Lower leg skin (tissue), 4 donors: Measurements from ENCODE around the gene MMP20. TPM values are rescaled to one million over a fixed set of nuclear protein-coding genes. Genes with fewer than 3 reads are reported as not detected.

Source experiments
- DNase-seq, 2 donors: peaks; one replicate each; pipeline ENCODE4 v3.0.0-alpha.2; 2019; ENCODE audit warnings: low spot score in 2 of 2
- H3K4me3 ChIP-seq: fragments of 200-600 bp; sonication (generic); 2 replicates; pipeline ENCODE4 v1.5.1; 2017; ENCODE audit warnings: mild to moderate bottlenecking, low read depth; ENCODE audit not compliant: poor library complexity, severe bottlenecking
- POLR2A ChIP-seq, 2 donors: fragments of 450-650 bp; IDR thresholded peaks; one replicate each; pipeline ENCODE4 v1.6.1; 2016 to 2017; ENCODE audit warnings: antibody characterized with exemption in 2 of 2, mild to moderate bottlenecking in 1 of 2, moderate library complexity in 1 of 2
- WGBS, 2 donors: methylation state at CpG; one replicate each; pipeline ENCODE4 v1.1.5; 2018; 5-methylcytosine and 5-hydroxymethylcytosine counted together
- intact Hi-C: fragments of 100-400 bp; cut with DNase I; formaldehyde crosslinking; loops from one replicate; pipeline ENCODE4 v1.15.0; 2023; ENCODE audit warnings: low total_unique reads
- total RNA-seq, 4 donors: library from RNA; depleted of rRNA; stranded (reverse); fragments of >200 nt; gene quantifications; one replicate each; pipeline ENCODE4 v1.1.0, GENCODE V29; 2016
- TF ChIP-seq, protein P1 (sequence below), 3 donors: fragments of 450-650 bp; IDR thresholded peaks; one replicate each; pipeline ENCODE4 v1.5.1; 2016; ENCODE audit warnings: antibody characterized with exemption in 3 of 3, mild to moderate bottlenecking in 3 of 3, moderate library complexity in 2 of 3

Gene MMP20
- total RNA-seq, 4 donors from 2014 or later, result not detected

DNA sequence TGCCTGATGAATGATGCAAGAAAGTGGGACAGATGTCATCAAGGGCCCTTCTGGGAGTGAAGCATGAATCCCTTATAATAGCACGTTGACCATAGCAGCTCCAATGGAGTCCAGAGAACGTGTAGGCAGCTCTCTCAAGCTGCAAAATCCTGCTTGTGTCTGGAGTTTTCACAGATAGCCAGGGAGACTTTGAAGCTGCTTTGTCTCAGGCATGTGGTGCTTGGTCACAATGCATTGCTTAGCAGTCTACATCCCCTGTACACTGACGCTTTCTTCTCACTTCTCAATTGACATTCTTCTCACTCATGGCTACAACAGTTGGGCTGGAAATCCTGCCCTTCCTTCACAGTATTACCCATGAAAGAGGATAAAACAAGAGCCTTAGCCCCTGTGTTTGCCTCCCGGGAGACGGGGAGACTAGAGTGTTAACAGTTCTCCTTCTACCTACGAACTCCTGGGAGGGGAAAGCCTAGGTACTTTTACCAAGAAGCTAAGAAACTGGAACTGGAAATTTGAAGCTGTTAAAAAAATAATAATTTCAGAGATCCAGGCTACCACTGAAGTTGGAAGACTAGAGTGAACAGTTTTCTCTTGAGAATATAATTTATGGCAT, 73.9 kb downstream of the MMP20 start:
- no peak for DNase-seq
- intact Hi-C loops, result no loop called here
- H3K4me3 ChIP-seq, result no peak overlapping the region
- no peak for TF ChIP-seq POLR2A (IDR thresholded peaks at IDR 0.05)
- TF ChIP-seq, protein P1, sequence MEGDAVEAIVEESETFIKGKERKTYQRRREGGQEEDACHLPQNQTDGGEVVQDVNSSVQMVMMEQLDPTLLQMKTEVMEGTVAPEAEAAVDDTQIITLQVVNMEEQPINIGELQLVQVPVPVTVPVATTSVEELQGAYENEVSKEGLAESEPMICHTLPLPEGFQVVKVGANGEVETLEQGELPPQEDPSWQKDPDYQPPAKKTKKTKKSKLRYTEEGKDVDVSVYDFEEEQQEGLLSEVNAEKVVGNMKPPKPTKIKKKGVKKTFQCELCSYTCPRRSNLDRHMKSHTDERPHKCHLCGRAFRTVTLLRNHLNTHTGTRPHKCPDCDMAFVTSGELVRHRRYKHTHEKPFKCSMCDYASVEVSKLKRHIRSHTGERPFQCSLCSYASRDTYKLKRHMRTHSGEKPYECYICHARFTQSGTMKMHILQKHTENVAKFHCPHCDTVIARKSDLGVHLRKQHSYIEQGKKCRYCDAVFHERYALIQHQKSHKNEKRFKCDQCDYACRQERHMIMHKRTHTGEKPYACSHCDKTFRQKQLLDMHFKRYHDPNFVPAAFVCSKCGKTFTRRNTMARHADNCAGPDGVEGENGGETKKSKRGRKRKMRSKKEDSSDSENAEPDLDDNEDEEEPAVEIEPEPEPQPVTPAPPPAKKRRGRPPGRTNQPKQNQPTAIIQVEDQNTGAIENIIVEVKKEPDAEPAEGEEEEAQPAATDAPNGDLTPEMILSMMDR (IDR thresholded peaks at IDR 0.05), result no peak
- 77 to 80% methylated on average over 6 of the region's 6 CpGs for WGBS, 2 donors

DNA sequence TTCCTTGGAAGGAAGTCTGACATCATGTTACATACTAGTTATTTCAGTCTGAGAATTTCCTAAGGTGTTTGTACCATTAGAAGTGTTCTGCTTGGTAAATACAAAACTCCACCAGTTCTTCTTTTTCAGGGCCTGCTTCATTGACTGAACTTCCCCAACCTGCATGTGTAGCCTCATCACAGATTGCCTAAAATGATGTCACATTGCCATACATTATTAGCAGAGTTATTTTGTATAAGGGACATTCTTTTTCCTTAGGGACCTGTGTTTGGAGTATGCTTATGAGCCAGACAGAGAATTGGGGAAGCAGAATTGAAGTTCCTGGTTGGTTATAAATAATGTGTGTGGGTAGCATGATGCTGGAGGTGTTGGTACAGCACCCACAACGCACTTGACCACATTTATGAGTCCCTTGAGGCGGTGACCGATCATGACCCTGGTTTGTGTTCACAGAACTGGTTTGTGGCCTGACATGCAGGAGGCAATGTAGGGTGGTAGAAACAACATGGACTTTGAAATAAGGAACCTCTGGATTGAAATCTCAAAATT, 78.1 kb downstream of the MMP20 start:
- DNase-seq, result no peak
- intact Hi-C loops, result no loop called here
- WGBS, 2 donors, result 66 to 87% methylated on average over 3 of the region's 3 CpGs
- no peak overlapping the region for H3K4me3 ChIP-seq
- TF ChIP-seq, protein P1 (IDR thresholded peaks at IDR 0.05), result no peak
- no peak for TF ChIP-seq POLR2A (IDR thresholded peaks at IDR 0.05)

DNA sequence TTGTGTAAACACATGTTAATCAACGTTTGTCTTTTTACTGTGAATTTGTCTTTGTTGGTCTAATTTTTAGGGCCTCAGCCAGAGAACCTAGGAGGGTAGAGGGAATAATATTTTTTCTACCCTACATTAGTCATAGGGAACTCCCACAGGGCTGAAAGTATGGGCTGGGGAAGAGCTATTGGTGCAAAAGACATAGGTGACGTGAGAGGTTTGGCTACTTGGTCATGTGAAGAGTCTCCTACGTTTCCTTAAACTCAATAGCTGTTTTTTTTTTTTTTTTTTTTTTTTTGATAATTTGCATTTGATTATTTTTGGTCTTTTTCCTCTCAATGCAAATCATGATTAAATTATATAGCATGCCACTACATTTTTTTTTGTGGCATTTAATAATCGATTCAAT, 78.7 kb downstream of the MMP20 start:
- DNase-seq, result no peak
- intact Hi-C loops, result no loop called here
- no peak for TF ChIP-seq POLR2A (IDR thresholded peaks at IDR 0.05)
- TF ChIP-seq, protein P1 (IDR thresholded peaks at IDR 0.05), result no peak
- H3K4me3 ChIP-seq, result no peak overlapping the region
- WGBS, 2 donors, result 65 to 70% methylated on average over 4 of the region's 4 CpGs

DNA sequence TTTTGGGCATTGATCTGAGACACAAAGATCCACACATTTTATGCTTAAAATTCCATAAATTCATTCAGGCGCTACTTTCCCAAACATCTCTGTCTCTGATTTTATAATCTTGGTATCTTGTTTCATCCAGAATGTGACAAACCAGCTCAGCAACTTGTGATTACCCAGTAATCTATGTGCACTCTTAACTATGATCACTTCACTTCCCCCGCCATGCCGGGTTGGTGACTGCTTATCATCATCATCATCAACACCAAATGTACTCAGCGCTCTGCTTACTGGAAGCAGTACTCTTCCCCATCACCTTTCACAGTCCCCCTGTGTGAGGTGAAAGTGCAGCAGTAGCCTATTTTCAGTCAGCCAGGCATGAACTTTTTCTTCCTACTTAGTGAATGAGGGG, 79.4 kb downstream of the MMP20 start:
- intact Hi-C loops, result no loop called here
- H3K4me3 ChIP-seq, result no peak overlapping the region
- DNase-seq, result no peak
- TF ChIP-seq, protein P1 (IDR thresholded peaks at IDR 0.05), result no peak
- no peak for TF ChIP-seq POLR2A (IDR thresholded peaks at IDR 0.05)
- 62 to 73% methylated on average over 4 of the region's 4 CpGs for WGBS, 2 donors

DNA sequence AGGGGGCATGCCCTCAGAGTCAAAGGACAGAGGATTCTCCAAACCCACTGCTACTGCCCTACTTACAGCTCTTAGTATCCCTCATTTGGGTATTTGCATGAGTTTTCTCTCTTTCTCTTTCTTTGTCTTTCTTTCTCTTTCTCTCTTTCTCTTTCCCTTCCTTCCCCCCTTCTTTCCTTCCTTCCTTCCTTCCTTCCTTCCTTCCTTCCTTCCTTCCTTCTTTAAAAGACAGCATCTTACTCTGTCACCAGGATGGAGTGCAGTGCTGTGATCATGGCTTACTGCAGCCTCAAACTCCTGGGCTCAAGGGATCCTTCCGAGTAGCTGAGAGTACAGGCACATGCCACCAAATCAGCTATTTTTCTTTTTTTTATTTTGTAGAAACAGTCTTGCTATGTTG, 80.5 kb downstream of the MMP20 start:
- intact Hi-C loops, result no loop called here

More for the DNA sequence above, 80.5 kb downstream of the MMP20 start:
- WGBS, 2 donors, result 93 to 95% methylated on average over 1 of the region's 1 CpG
- no peak for DNase-seq
- no peak overlapping the region for H3K4me3 ChIP-seq
- TF ChIP-seq, protein P1 (IDR thresholded peaks at IDR 0.05), result no peak
- no peak for TF ChIP-seq POLR2A (IDR thresholded peaks at IDR 0.05)
